Adrenal gland (tissue), 5 donors: ENCODE measurements around the gene CFAP99.

Experiments used
- CTCF ChIP-seq, 6 experiments: fragments of 450-650 bp in 4 of 6; fragments of 200-600 bp in 2 of 6; sonication (generic) in 1 of 6; IDR thresholded peaks; 1 replicate in 5 of 6; 2 replicates in 1 of 6; pipeline versions ENCODE4 v1.5.1 to v1.8.0; 2016 to 2021; ENCODE audit warnings: antibody characterized with exemption in 6 of 6, mild to moderate bottlenecking in 2 of 6, moderate library complexity in 1 of 6
- POLR2A ChIP-seq, 2 donors: fragments of 450-650 bp; IDR thresholded peaks; one replicate each; pipeline ENCODE4 v1.6.1; 2017; ENCODE audit warnings: antibody characterized with exemption in 2 of 2, mild to moderate bottlenecking in 2 of 2, moderate library complexity in 1 of 2
- donor health status: DM: no; HTN: no; CAD: no.

GRCh38 chr4:2443956-2444740 lies 25.4 kb downstream of the CFAP99 start:
- no peak for TF ChIP-seq POLR2A (IDR thresholded peaks at IDR 0.05)
- no peak for TF ChIP-seq CTCF (IDR thresholded peaks at IDR 0.05)
